ENCODE data around the gene GNL3. TPM values are rescaled to one million over a fixed set of nuclear protein-coding genes. Genes with fewer than 3 reads are reported as not detected.

The GNL3 gene
- total and polyA plus RNA-seq, 2 donors, result 47.0 to 163 TPM

GRCh38 chr3:52743721-52744120 is 57.9 kb downstream of the GNL3 start:
- Histone ChIP-seq H3K27ac (ENCODE audit: low read depth) (no peak overlapping the region), H3K36me3 (ENCODE audit: insufficient read depth) (peaks cover 12% of the 10 kb centered on the region), H3K4me1 (ENCODE audit: insufficient read depth) (no peaks in the 10 kb centered on the region), H3K4me3 (ENCODE audit: low read depth, low read length) (no peak overlapping the region)
- DNase-seq (ENCODE audit: extremely low spot score), result no peak
- WGBS, result 92% methylated on average over 2 of the region's 2 CpGs

Small RNA genes lying within 50 kb of the gene (small RNA-seq; reads per million reads assigned to genes)
- gene AC006254.2, result not detected
- 3,314 reads per million, percentile 99 among the genes with 10 or more reads in this experiment for gene RF00569
- not detected for gene RF01183
- 0.15 reads per million for gene SNORD19
- not detected for gene SNORD19B
- 4,858 reads per million, percentile 100 among the genes with 10 or more reads in this experiment for gene SNORD69

Other genes with a start within 250 kb of the GNL3 start
- 7.6 TPM for gene SEMA3G, start 240.9 kb upstream of the GNL3 start, total RNA-seq
- gene SEMA3G, start 240.9 kb upstream of the GNL3 start, polyA plus RNA-seq, result 28.5 TPM
- 68.4 TPM for gene TNNC1, start 232.0 kb upstream of the GNL3 start, total RNA-seq
- gene TNNC1, start 232.0 kb upstream of the GNL3 start, polyA plus RNA-seq, result 3.1 TPM
- 83.6 TPM for gene NISCH, start 230.4 kb upstream of the GNL3 start, total RNA-seq
- gene NISCH, start 230.4 kb upstream of the GNL3 start, polyA plus RNA-seq, result 85.3 TPM
- gene STAB1, start 190.7 kb upstream of the GNL3 start, total RNA-seq, result 73.5 TPM
- gene STAB1, start 190.7 kb upstream of the GNL3 start, polyA plus RNA-seq, result 91.8 TPM
- gene NT5DC2, start 152.2 kb upstream of the GNL3 start, total RNA-seq, result 32.9 TPM
- 63.8 TPM for gene NT5DC2, start 152.2 kb upstream of the GNL3 start, polyA plus RNA-seq
- 5.7 TPM for gene UQCC5, start 149.4 kb upstream of the GNL3 start, total RNA-seq
- gene UQCC5, start 149.4 kb upstream of the GNL3 start, polyA plus RNA-seq, result 38.4 TPM
- 125 TPM for gene PBRM1, start 119 bp upstream of the GNL3 start, total RNA-seq
- gene PBRM1, start 119 bp upstream of the GNL3 start, polyA plus RNA-seq, result 25.1 TPM
- 129 TPM for gene GLT8D1, start 19.8 kb downstream of the GNL3 start, total RNA-seq
- gene GLT8D1, start 19.8 kb downstream of the GNL3 start, polyA plus RNA-seq, result 46.3 TPM
- 52.0 TPM for gene SPCS1, start 20.1 kb downstream of the GNL3 start, total RNA-seq
- 152 TPM for gene SPCS1, start 20.1 kb downstream of the GNL3 start, polyA plus RNA-seq
- gene NEK4, start 84.9 kb downstream of the GNL3 start, total RNA-seq, result 29.7 TPM
- gene NEK4, start 84.9 kb downstream of the GNL3 start, polyA plus RNA-seq, result 11.5 TPM
- not detected for gene ITIH1, start 91.6 kb downstream of the GNL3 start, total RNA-seq
- gene ITIH1, start 91.6 kb downstream of the GNL3 start, polyA plus RNA-seq, result 0.70 TPM
- 1.4 TPM for gene ITIH3, start 108.8 kb downstream of the GNL3 start, total RNA-seq
- gene ITIH3, start 108.8 kb downstream of the GNL3 start, polyA plus RNA-seq, result 3.1 TPM
- gene ITIH4, start 144.6 kb downstream of the GNL3 start, total RNA-seq, result 3.3 TPM
- gene ITIH4, start 144.6 kb downstream of the GNL3 start, polyA plus RNA-seq, result 5.0 TPM
- gene MUSTN1, start 149.0 kb downstream of the GNL3 start, total RNA-seq, result 2.9 TPM
- 44.5 TPM for gene MUSTN1, start 149.0 kb downstream of the GNL3 start, polyA plus RNA-seq
- gene STIMATE, start 211.5 kb downstream of the GNL3 start, total RNA-seq, result 11.8 TPM
- gene STIMATE, start 211.5 kb downstream of the GNL3 start, polyA plus RNA-seq, result 17.6 TPM

Measured in urinary bladder (tissue), 4 donors.